ENCODE data around the gene RSPH4A.

DNA sequence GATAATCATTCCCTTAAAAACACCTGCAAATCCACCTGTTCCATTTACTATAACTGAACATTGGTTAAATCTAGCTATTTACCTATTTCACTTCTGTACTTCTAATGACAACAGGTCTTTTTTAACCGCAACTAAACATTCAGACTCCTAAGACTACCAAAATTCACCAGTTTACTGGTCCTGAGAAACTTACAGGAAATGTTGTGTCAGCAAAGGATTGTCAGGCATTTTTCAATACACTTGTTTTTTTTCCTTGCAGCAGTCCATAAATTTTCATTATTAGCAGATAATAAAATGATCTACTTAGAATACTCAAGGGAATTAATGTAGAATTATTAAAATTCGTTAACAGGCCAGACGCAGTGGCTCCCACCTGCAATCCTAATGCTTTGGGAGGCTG is 47.0 kb downstream of the RSPH4A start:
- TF ChIP-seq POLR2AphosphoS5 (IDR thresholded peaks at IDR 0.05), result no peak
- no peak for TF ChIP-seq POLR2A (IDR thresholded peaks at IDR 0.05)
- TF ChIP-seq CTCF (IDR thresholded peaks at IDR 0.05), result no peak
- no peak for TF ChIP-seq EP300 (IDR thresholded peaks at IDR 0.05)
